Uterus (tissue), 4 donors: ENCODE results near the gene HRH2. TPM values are rescaled to one million over a fixed set of nuclear protein-coding genes. Genes with fewer than 3 reads are reported as not detected.

Experiments
- DNase-seq, 2 donors: peaks; one replicate each; pipeline ENCODE4 v3.0.0-alpha.2; 2019 to 2020
- H3K27ac ChIP-seq, 2 donors: fragments of 200-600 bp; sonication (generic); 1 replicate in 1 of 2; 2 replicates in 1 of 2; pipeline ENCODE4 v1.5.1; 2016 to 2018
- H3K27me3 ChIP-seq, 2 donors: fragments of 200-600 bp; sonication (generic); one replicate each; pipeline ENCODE4 v1.5.1; 2018 to 2019; ENCODE audit warnings: control low read depth in 1 of 2
- H3K36me3 ChIP-seq, 2 donors: fragments of 200-600 bp; sonication (generic); one replicate each; pipeline ENCODE4 v1.5.1; 2019; ENCODE audit warnings: control low read depth in 1 of 2
- H3K4me1 ChIP-seq, 2 donors: fragments of 200-600 bp; sonication (generic); one replicate each; pipeline ENCODE4 v1.5.1; 2018 to 2019; ENCODE audit warnings: control low read depth in 1 of 2
- H3K4me3 ChIP-seq, 2 donors: fragments of 200-600 bp; sonication (generic); 1 replicate in 1 of 2; 2 replicates in 1 of 2; pipeline ENCODE4 v1.5.1; 2018 to 2019; ENCODE audit warnings: mild to moderate bottlenecking in 1 of 2
- H3K9me3 ChIP-seq, 2 donors: fragments of 200-600 bp; sonication (generic); one replicate each; pipeline ENCODE4 v1.5.1; 2019; ENCODE audit warnings: control low read depth in 1 of 2
- CTCF ChIP-seq, 4 experiments: fragments of 200-600 bp in 2 of 4; fragments of 450-650 bp in 2 of 4; sonication (generic) in 2 of 4; IDR thresholded peaks; one replicate each; pipeline ENCODE4 v1.5.1; 2016 to 2019; ENCODE audit warnings: antibody characterized with exemption in 4 of 4, mild to moderate bottlenecking in 2 of 4, moderate library complexity in 1 of 4
- POLR2A ChIP-seq, 2 donors: fragments of 450-650 bp; IDR thresholded peaks; one replicate each; pipeline ENCODE4 v1.6.1; 2016; ENCODE audit warnings: antibody characterized with exemption in 2 of 2, mild to moderate bottlenecking in 1 of 2, moderate library complexity in 1 of 2
- intact Hi-C: fragments of 100-400 bp; cut with DNase I; formaldehyde crosslinking; loops from one replicate; pipeline ENCODE4 v1.15.1; 2023; ENCODE audit warnings: low total_unique reads
- total RNA-seq, 4 donors: library from RNA; depleted of rRNA in 3 of 4; stranded (reverse); fragments of >200 nt in 3 of 4; gene quantifications; one replicate each; pipeline versions ENCODE4 v1.1.0 to v1.2.4, GENCODE V29; 2014 to 2023
- donor health status: DM: yes; HTN: yes; CAD: no.

The HRH2 gene
- total RNA-seq, 4 donors from 2014 or later, result 0.51 to 4.4 (median 4.1) TPM; not detected in 1

GRCh38 chr5:175666216-175666615 lies 8.3 kb downstream of the HRH2 start:
- Histone ChIP-seq H3K4me1 (no peaks in the 10 kb centered on the region), H3K27me3 (no peaks in the 10 kb centered on the region), H3K36me3 (no peaks in the 10 kb centered on the region), H3K27ac (no peak overlapping the region), H3K4me3 (no peak overlapping the region), H3K9me3 (no peaks in the 10 kb centered on the region)
- intact Hi-C loops, result no loop called here
- TF ChIP-seq CTCF (IDR thresholded peaks at IDR 0.05), result no peak
- no peak for TF ChIP-seq POLR2A (IDR thresholded peaks at IDR 0.05)
- no peak for DNase-seq

GRCh38 chr5:175668006-175668405 lies 10.1 kb downstream of the HRH2 start:
- no peak overlapping the region for H3K4me3 ChIP-seq
- no peaks in the 10 kb centered on the region for H3K27me3 ChIP-seq
- no peaks in the 10 kb centered on the region for H3K4me1 ChIP-seq
- no peak for DNase-seq
- TF ChIP-seq POLR2A (IDR thresholded peaks at IDR 0.05), result no peak
- TF ChIP-seq CTCF (IDR thresholded peaks at IDR 0.05), result no peak
- no peaks in the 10 kb centered on the region for H3K9me3 ChIP-seq
- no peak overlapping the region for H3K27ac ChIP-seq
- intact Hi-C loops, result no loop called here
- no peaks in the 10 kb centered on the region for H3K36me3 ChIP-seq

GRCh38 chr5:175670372-175670771 lies 12.5 kb downstream of the HRH2 start:
- no peaks in the 10 kb centered on the region for H3K9me3 ChIP-seq
- no peak overlapping the region for H3K4me3 ChIP-seq
- intact Hi-C loops, result no loop called here
- H3K4me1 ChIP-seq, result no peaks in the 10 kb centered on the region
- TF ChIP-seq CTCF (IDR thresholded peaks at IDR 0.05) (no peak), POLR2A (IDR thresholded peaks at IDR 0.05) (no peak)
- no peak overlapping the region for H3K27ac ChIP-seq
- no peaks in the 10 kb centered on the region for H3K27me3 ChIP-seq
- DNase-seq, result no peak
- no peaks in the 10 kb centered on the region for H3K36me3 ChIP-seq

GRCh38 chr5:175671013-175671412 lies 13.1 kb downstream of the HRH2 start:
- Histone ChIP-seq H3K27me3 (no peaks in the 10 kb centered on the region), H3K27ac (no peak overlapping the region), H3K4me1 (no peaks in the 10 kb centered on the region), H3K36me3 (no peaks in the 10 kb centered on the region), H3K4me3 (no peak overlapping the region), H3K9me3 (no peaks in the 10 kb centered on the region)
- DNase-seq, result no peak
- TF ChIP-seq POLR2A (IDR thresholded peaks at IDR 0.05) (no peak), CTCF (IDR thresholded peaks at IDR 0.05) (no peak)
- intact Hi-C loops, result no loop called here

- TF ChIP-seq POLR2A (IDR thresholded peaks at IDR 0.05) (no peak), CTCF (IDR thresholded peaks at IDR 0.05) (no peak)
- H3K36me3 ChIP-seq, result no peaks in the 10 kb centered on the region
- intact Hi-C loops, result no loop called here
- H3K4me3 ChIP-seq, result no peak overlapping the region
- H3K27ac ChIP-seq, result no peak overlapping the region
- no peaks in the 10 kb centered on the region for H3K9me3 ChIP-seq
- no peaks in the 10 kb centered on the region for H3K27me3 ChIP-seq
- no peaks in the 10 kb centered on the region for H3K4me1 ChIP-seq
- no peak for DNase-seq
Observed at GRCh38 chr5:175672976-175673648, 15.2 kb downstream of the HRH2 start.
